GM21360 (cell line): ENCODE measurements around the gene AIF1L.
"Not testable (repeated sequence)": the region's sequence is repeated elsewhere in the genome, so short reads cannot be mapped to it uniquely, and the experiment has no call there.

Experiments
- ATAC-seq: cut with Tn5 transposase; IDR thresholded peaks from one replicate; pipeline ENCODE4 v1.9.1; 2021; ENCODE audit warnings: mild to moderate bottlenecking, moderate library complexity; ENCODE audit not compliant: unreplicated experiment

AIF1L gene

GRCh38 chr9:131117762-131118145, 21.4 kb downstream of the AIF1L start:
- no peak for ATAC-seq

- no peak for ATAC-seq
Measured at GRCh38 chr9:131119600-131119999, 23.3 kb downstream of the AIF1L start.

- ATAC-seq, result no peak
Measured at GRCh38 chr9:131120620-131121228, 24.4 kb downstream of the AIF1L start.

GRCh38 chr9:131121346-131121745, 25.0 kb downstream of the AIF1L start:
- no peak for ATAC-seq

- ATAC-seq, result no peak
Measured at GRCh38 chr9:131122158-131122557, 25.8 kb downstream of the AIF1L start.

- no peak for ATAC-seq
Measured at GRCh38 chr9:131125038-131125287, 28.6 kb downstream of the AIF1L start.

GRCh38 chr9:131125288-131126058, 29.1 kb downstream of the AIF1L start, which contains the start of gene NUP214:
TSS of gene NUP214 (plus strand) at chr9:131125586. CDS start at chr9:131125705, 119 bp downstream.
- peak; percentile 92 for ATAC-seq

- ATAC-seq, result no peak
Measured at GRCh38 chr9:131126059-131126426, 29.7 kb downstream of the AIF1L start.

GRCh38 chr9:131129183-131129582, 32.9 kb downstream of the AIF1L start:
- ATAC-seq, result no peak

- no peak for ATAC-seq
Measured at GRCh38 chr9:131138676-131139075, 42.3 kb downstream of the AIF1L start.

GRCh38 chr9:131140112-131140511, 43.8 kb downstream of the AIF1L start:
- ATAC-seq, result no peak

- ATAC-seq, result no peak
Measured at GRCh38 chr9:131140550-131140949, 44.2 kb downstream of the AIF1L start.

- no peak for ATAC-seq
Measured at GRCh38 chr9:131142160-131142559, 45.8 kb downstream of the AIF1L start.

- ATAC-seq, result no peak
Measured at GRCh38 chr9:131144201-131144600, 47.9 kb downstream of the AIF1L start.

- no peak for ATAC-seq
Measured at GRCh38 chr9:131145245-131145644, 48.9 kb downstream of the AIF1L start.

GRCh38 chr9:131146186-131146585, 49.9 kb downstream of the AIF1L start:
- no peak for ATAC-seq

GRCh38 chr9:131148276-131148675, 51.9 kb downstream of the AIF1L start:
- ATAC-seq, result no peak

- ATAC-seq, result no peak
Measured at GRCh38 chr9:131148966-131149687, 52.8 kb downstream of the AIF1L start.

- no peak for ATAC-seq
Measured at GRCh38 chr9:131149688-131150053, 53.3 kb downstream of the AIF1L start.

- no peak for ATAC-seq
Measured at GRCh38 chr9:131153595-131153994, 57.3 kb downstream of the AIF1L start.

GRCh38 chr9:131158673-131159072, 62.3 kb downstream of the AIF1L start:
- not testable (repeated sequence) for ATAC-seq

GRCh38 chr9:131160416-131161112, 64.2 kb downstream of the AIF1L start:
- no peak for ATAC-seq
